Astrocyte (in vitro differentiated cells and primary cell): Measurements from ENCODE around the gene AK8.

Experiments used
- EZH2 ChIP-seq: IDR thresholded peaks from 2 replicates; pipeline ENCODE4 v1.6.1; 2012; ENCODE audit warnings: mild to moderate bottlenecking, low read length, inconsistent platforms; ENCODE audit not compliant: insufficient read depth
- TF ChIP-seq, protein P1 (sequence below): IDR thresholded peaks from 2 replicates; pipeline ENCODE4 v1.5.1; 2011; ENCODE audit warnings: low read depth, mild to moderate bottlenecking, inconsistent platforms, low read length, moderate library complexity; ENCODE audit not compliant: insufficient read depth

DNA sequence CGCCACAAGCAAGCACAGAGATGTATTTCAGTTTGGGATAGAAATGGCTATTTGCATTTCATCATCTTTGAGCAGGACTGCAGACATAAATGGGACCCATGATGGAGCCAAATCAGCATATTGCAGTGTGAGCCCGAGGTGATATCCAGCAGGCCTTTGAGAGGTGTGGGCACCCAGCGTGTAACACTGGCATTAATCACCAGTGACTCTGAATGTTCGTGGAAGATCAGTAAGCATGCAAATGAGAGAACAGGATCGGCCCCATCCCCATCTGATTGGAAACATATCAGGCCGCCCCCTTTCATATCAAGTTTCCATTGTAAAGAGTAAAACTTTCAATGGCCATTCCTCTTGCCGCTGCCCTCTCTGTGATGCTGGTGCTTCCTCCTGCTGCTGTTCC, 123.8 kb downstream of the AK8 start:
- TF ChIP-seq, protein P1, sequence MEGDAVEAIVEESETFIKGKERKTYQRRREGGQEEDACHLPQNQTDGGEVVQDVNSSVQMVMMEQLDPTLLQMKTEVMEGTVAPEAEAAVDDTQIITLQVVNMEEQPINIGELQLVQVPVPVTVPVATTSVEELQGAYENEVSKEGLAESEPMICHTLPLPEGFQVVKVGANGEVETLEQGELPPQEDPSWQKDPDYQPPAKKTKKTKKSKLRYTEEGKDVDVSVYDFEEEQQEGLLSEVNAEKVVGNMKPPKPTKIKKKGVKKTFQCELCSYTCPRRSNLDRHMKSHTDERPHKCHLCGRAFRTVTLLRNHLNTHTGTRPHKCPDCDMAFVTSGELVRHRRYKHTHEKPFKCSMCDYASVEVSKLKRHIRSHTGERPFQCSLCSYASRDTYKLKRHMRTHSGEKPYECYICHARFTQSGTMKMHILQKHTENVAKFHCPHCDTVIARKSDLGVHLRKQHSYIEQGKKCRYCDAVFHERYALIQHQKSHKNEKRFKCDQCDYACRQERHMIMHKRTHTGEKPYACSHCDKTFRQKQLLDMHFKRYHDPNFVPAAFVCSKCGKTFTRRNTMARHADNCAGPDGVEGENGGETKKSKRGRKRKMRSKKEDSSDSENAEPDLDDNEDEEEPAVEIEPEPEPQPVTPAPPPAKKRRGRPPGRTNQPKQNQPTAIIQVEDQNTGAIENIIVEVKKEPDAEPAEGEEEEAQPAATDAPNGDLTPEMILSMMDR, result no peak
- TF ChIP-seq EZH2, result no peak
